SK-N-SH treated with all-trans-retinoic acid at 6 μM for 48 hours (cell line): ENCODE measurements around the gene RNU7-1.

Experiments
- ATAC-seq: fragments of 200-7000 bp; cut with Tn5 transposase; 3 replicates; pipeline ENCODE4 v1.9.1; 2020; ENCODE audit warnings: mild to moderate bottlenecking, moderate library complexity
- ARNTL ChIP-seq: fragments of 450-650 bp; formaldehyde crosslinking; IDR thresholded peaks from 2 replicates; pipeline ENCODE4 v1.5.0; 2020; ENCODE audit warnings: low read depth, mild to moderate bottlenecking, moderate library complexity, borderline replicate concordance
- BACH2 ChIP-seq: fragments of 250-450 bp; sonication (Bioruptor Pico); IDR thresholded peaks from 2 replicates; pipeline ENCODE4 v1.9.0; 2021; ENCODE audit warnings: mild to moderate bottlenecking, borderline replicate concordance
- CREB5 ChIP-seq: fragments of 250-450 bp; sonication (Bioruptor Pico); IDR thresholded peaks from 2 replicates; pipeline ENCODE4 v1.5.1; 2020; ENCODE audit warnings: low read depth, mild to moderate bottlenecking, moderate library complexity
- CSDC2 ChIP-seq: fragments of 250-450 bp; sonication (Bioruptor Pico); IDR thresholded peaks from 2 replicates; pipeline ENCODE4 v1.5.0; 2020; ENCODE audit warnings: mild to moderate bottlenecking, moderate library complexity
- CSRNP3 ChIP-seq: fragments of 250-450 bp; sonication (Bioruptor Pico); IDR thresholded peaks from 2 replicates; pipeline ENCODE4 v1.5.1; 2021; ENCODE audit warnings: mild to moderate bottlenecking, moderate library complexity
- ESRRG ChIP-seq: fragments of 250-450 bp; sonication (Bioruptor Pico); IDR thresholded peaks from 2 replicates; pipeline ENCODE4 v1.6.1; 2021; ENCODE audit warnings: mild to moderate bottlenecking
- GLIS3 ChIP-seq: fragments of 250-450 bp; sonication (Bioruptor Pico); IDR thresholded peaks from 2 replicates; pipeline ENCODE4 v1.5.0; 2020; ENCODE audit warnings: mild to moderate bottlenecking, moderate library complexity
- ISL1 ChIP-seq: fragments of 250-450 bp; sonication (Bioruptor Pico); IDR thresholded peaks from 2 replicates; pipeline ENCODE4 v2.1.2; 2022; ENCODE audit warnings: mild to moderate bottlenecking, moderate library complexity
- OSR1 ChIP-seq: fragments of 250-450 bp; sonication (Bioruptor Pico); IDR thresholded peaks from 2 replicates; pipeline ENCODE4 v1.8.0; 2022; ENCODE audit warnings: moderate library complexity, mild to moderate bottlenecking, inconsistent platforms
- PATZ1 ChIP-seq: fragments of 250-450 bp; sonication (Bioruptor Pico); IDR thresholded peaks from 2 replicates; pipeline ENCODE4 v1.8.0; 2020; ENCODE audit warnings: mild to moderate bottlenecking, moderate library complexity, borderline replicate concordance
- POU6F1 ChIP-seq: fragments of 250-450 bp; sonication (Bioruptor Pico); IDR thresholded peaks from 2 replicates; pipeline ENCODE4 v1.8.0; 2021; ENCODE audit warnings: low read depth, mild to moderate bottlenecking, moderate library complexity, borderline replicate concordance
- PPARA ChIP-seq: fragments of 250-450 bp; sonication (Bioruptor Pico); IDR thresholded peaks from 2 replicates; pipeline ENCODE4 v1.5.0; 2020; ENCODE audit warnings: mild to moderate bottlenecking, borderline replicate concordance
- RARB ChIP-seq: fragments of 250-450 bp; sonication (Bioruptor Pico); IDR thresholded peaks from 2 replicates; pipeline ENCODE4 v1.8.0; 2021; ENCODE audit warnings: mild to moderate bottlenecking, moderate library complexity
- SNAI2 ChIP-seq: fragments of 250-450 bp; sonication (Bioruptor Pico); IDR thresholded peaks from 2 replicates; pipeline ENCODE4 v1.5.0; 2020; ENCODE audit warnings: mild to moderate bottlenecking, moderate library complexity
- TCF4 ChIP-seq: fragments of 250-450 bp; sonication (Bioruptor Pico); IDR thresholded peaks from 2 replicates; pipeline ENCODE4 v1.8.0; 2021; ENCODE audit warnings: mild to moderate bottlenecking, moderate library complexity, borderline replicate concordance
- TOX ChIP-seq: fragments of 250-450 bp; sonication (Bioruptor Pico); IDR thresholded peaks from 2 replicates; pipeline ENCODE4 v1.8.0; 2021; ENCODE audit warnings: mild to moderate bottlenecking, moderate library complexity, borderline replicate concordance
- ZC3H10 ChIP-seq: fragments of 250-450 bp; sonication (Bioruptor Pico); IDR thresholded peaks from 2 replicates; pipeline ENCODE4 v1.5.1; 2021; ENCODE audit warnings: mild to moderate bottlenecking, moderate library complexity
- ZFP3 ChIP-seq: fragments of 250-450 bp; sonication (Bioruptor Pico); IDR thresholded peaks from 2 replicates; pipeline ENCODE4 v1.5.0; 2020; ENCODE audit warnings: mild to moderate bottlenecking, moderate library complexity
- ZFP30 ChIP-seq: fragments of 450-650 bp; formaldehyde crosslinking; IDR thresholded peaks from 2 replicates; pipeline ENCODE4 v1.5.0; 2022; ENCODE audit warnings: mild to moderate bottlenecking, moderate library complexity
- ZNF565 ChIP-seq: fragments of 450-650 bp; formaldehyde crosslinking; conservative IDR thresholded peaks from 2 replicates; pipeline ENCODE4 v1.5.0; 2020; ENCODE audit warnings: low read depth, mild to moderate bottlenecking, moderate library complexity
- ZNF8 ChIP-seq: fragments of 450-650 bp; formaldehyde crosslinking; IDR thresholded peaks from 2 replicates; pipeline ENCODE4 v1.5.0; 2020; ENCODE audit warnings: mild to moderate bottlenecking, moderate library complexity
- TF ChIP-seq, protein P1 (sequence below): fragments of 250-450 bp; sonication (Bioruptor Pico); IDR thresholded peaks from 2 replicates; pipeline ENCODE4 v1.5.0; 2020; ENCODE audit warnings: mild to moderate bottlenecking, moderate library complexity

RNU7-1 gene

GRCh38 chr12:6979021-6979420 is 35.4 kb downstream of the RNU7-1 start:
- TF ChIP-seq GLIS3, result no peak
- no peak for TF ChIP-seq ZFP3 (CRISPR knock-in tag)
- no peak for TF ChIP-seq CSRNP3
- TF ChIP-seq CREB5 (CRISPR knock-in tag), result no peak
- TF ChIP-seq, protein P1, sequence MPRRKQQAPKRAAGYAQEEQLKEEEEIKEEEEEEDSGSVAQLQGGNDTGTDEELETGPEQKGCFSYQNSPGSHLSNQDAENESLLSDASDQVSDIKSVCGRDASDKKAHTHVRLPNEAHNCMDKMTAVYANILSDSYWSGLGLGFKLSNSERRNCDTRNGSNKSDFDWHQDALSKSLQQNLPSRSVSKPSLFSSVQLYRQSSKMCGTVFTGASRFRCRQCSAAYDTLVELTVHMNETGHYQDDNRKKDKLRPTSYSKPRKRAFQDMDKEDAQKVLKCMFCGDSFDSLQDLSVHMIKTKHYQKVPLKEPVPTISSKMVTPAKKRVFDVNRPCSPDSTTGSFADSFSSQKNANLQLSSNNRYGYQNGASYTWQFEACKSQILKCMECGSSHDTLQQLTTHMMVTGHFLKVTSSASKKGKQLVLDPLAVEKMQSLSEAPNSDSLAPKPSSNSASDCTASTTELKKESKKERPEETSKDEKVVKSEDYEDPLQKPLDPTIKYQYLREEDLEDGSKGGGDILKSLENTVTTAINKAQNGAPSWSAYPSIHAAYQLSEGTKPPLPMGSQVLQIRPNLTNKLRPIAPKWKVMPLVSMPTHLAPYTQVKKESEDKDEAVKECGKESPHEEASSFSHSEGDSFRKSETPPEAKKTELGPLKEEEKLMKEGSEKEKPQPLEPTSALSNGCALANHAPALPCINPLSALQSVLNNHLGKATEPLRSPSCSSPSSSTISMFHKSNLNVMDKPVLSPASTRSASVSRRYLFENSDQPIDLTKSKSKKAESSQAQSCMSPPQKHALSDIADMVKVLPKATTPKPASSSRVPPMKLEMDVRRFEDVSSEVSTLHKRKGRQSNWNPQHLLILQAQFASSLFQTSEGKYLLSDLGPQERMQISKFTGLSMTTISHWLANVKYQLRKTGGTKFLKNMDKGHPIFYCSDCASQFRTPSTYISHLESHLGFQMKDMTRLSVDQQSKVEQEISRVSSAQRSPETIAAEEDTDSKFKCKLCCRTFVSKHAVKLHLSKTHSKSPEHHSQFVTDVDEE (CRISPR knock-in tag), result no peak
- TF ChIP-seq CSDC2 (CRISPR knock-in tag), result no peak
- no peak for TF ChIP-seq ZFP30 (CRISPR knock-in tag)
- TF ChIP-seq POU6F1 (CRISPR knock-in tag), result no peak
- ATAC-seq, result peak; percentile 8; the same call in 2 of the 3 replicates

GRCh38 chr12:6979453-6979852 is 35.8 kb downstream of the RNU7-1 start:
- TF ChIP-seq ZC3H10 (CRISPR knock-in tag) (no peak), TCF4 (CRISPR knock-in tag) (no peak), PATZ1 (CRISPR knock-in tag) (no peak), TOX (CRISPR knock-in tag) (no peak), POU6F1 (CRISPR knock-in tag) (no peak), ARNTL (CRISPR knock-in tag) (no peak), OSR1 (CRISPR knock-in tag) (no peak), ESRRG (CRISPR knock-in tag) (no peak), RARB (CRISPR knock-in tag) (no peak), CREB5 (CRISPR knock-in tag) (no peak), ZNF8 (CRISPR knock-in tag) (no peak), CSDC2 (CRISPR knock-in tag) (no peak), ZFP3 (CRISPR knock-in tag) (no peak), ZNF565 (CRISPR knock-in tag) (no peak), SNAI2 (CRISPR knock-in tag) (no peak), ISL1 (no peak), BACH2 (no peak), GLIS3 (no peak), PPARA (CRISPR knock-in tag) (no peak)
- TF ChIP-seq, protein P1 (CRISPR knock-in tag), result no peak
- TF ChIP-seq, all 23 proteins: peak for 0
- ATAC-seq, result no peak; the same call in 2 of the 3 replicates
